ENCODE data around the gene DEDD2. TPM values are rescaled to one million over a fixed set of nuclear protein-coding genes. Genes with fewer than 3 reads are reported as not detected.

Gene DEDD2
- total RNA-seq, 1 donor from 2014 or later, result 27.1 TPM

- Mint-ChIP-seq H3K36me3 (ENCODE audit: low read depth, unreplicated experiment) (no peaks in the 10 kb centered on the region), H3K27me3 (ENCODE audit: unreplicated experiment) (peaks cover 10% of the 10 kb centered on the region), H3K9me3 (ENCODE audit: unreplicated experiment) (no peaks in the 10 kb centered on the region), H3K4me3 (ENCODE audit: unreplicated experiment) (no peak overlapping the region), H3K4me1 (ENCODE audit: unreplicated experiment) (peaks cover 19% of the 10 kb centered on the region), H3K27ac (ENCODE audit: unreplicated experiment) (no peak overlapping the region)
- TF ChIP-seq, protein P1, sequence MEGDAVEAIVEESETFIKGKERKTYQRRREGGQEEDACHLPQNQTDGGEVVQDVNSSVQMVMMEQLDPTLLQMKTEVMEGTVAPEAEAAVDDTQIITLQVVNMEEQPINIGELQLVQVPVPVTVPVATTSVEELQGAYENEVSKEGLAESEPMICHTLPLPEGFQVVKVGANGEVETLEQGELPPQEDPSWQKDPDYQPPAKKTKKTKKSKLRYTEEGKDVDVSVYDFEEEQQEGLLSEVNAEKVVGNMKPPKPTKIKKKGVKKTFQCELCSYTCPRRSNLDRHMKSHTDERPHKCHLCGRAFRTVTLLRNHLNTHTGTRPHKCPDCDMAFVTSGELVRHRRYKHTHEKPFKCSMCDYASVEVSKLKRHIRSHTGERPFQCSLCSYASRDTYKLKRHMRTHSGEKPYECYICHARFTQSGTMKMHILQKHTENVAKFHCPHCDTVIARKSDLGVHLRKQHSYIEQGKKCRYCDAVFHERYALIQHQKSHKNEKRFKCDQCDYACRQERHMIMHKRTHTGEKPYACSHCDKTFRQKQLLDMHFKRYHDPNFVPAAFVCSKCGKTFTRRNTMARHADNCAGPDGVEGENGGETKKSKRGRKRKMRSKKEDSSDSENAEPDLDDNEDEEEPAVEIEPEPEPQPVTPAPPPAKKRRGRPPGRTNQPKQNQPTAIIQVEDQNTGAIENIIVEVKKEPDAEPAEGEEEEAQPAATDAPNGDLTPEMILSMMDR (IDR thresholded peaks at IDR 0.05; ENCODE audit: unreplicated experiment), result no peak
- DNase-seq (ENCODE audit: low spot score), result no peak
Measured at GRCh38 chr19:42155796-42156195, 61.7 kb downstream of the DEDD2 start.

GRCh38 chr19:42154471-42155323 is 62.8 kb downstream of the DEDD2 start:
- H3K4me1 Mint-ChIP-seq (ENCODE audit: unreplicated experiment), result peaks cover 19% of the 10 kb centered on the region
- H3K9me3 Mint-ChIP-seq (ENCODE audit: unreplicated experiment), result no peaks in the 10 kb centered on the region
- H3K36me3 Mint-ChIP-seq (ENCODE audit: low read depth, unreplicated experiment), result no peaks in the 10 kb centered on the region
- peaks cover 10% of the 10 kb centered on the region for H3K27me3 Mint-ChIP-seq (ENCODE audit: unreplicated experiment)
- H3K4me3 Mint-ChIP-seq (ENCODE audit: unreplicated experiment), result peak overlapping the region; percentile 1
- TF ChIP-seq, protein P1 (IDR thresholded peaks at IDR 0.05; ENCODE audit: unreplicated experiment), result no peak
- no peak overlapping the region for H3K27ac Mint-ChIP-seq (ENCODE audit: unreplicated experiment)
- no peak for DNase-seq (ENCODE audit: low spot score)

DNA sequence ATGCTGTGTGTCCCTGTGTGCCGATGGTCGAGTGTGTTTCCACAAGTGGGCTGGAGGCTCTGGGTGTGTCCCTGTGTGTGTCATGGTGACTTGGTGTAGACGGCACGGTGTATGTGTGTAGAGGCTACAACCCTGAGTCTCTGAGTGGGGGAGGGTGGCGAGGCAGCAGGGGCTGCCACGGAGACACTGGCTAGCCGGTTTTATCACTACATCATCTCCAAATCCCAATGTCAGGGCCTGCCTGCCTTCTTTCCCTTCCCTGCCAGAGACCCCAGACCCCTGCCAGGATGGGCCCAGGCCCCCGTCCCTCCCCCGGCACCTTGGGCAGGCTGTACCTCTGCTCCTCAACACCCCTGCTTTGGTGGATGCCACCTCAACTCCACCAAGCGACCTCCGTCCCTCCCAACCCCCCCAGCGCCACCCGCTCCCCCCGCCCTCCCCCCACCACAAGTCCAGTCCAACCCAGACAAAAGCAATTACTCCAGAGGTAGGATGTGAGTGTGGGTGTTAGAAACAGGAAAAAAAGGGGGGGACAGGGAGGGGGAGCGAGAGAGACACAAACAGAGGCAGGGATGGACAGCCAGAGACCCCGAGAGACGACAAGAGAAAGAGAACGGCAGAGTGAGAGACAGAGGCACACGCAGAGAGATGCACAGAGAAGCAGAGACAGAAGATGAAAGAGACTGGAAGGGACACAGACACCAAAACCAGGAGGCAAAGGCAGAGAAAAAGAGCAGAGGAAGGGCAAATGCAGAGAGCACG is 63.6 kb downstream of the DEDD2 start:
- Mint-ChIP-seq H3K27ac (ENCODE audit: unreplicated experiment) (no peak overlapping the region), H3K4me1 (ENCODE audit: unreplicated experiment) (peaks cover 19% of the 10 kb centered on the region), H3K4me3 (ENCODE audit: unreplicated experiment) (no peak overlapping the region), H3K27me3 (ENCODE audit: unreplicated experiment) (peaks cover 10% of the 10 kb centered on the region), H3K36me3 (ENCODE audit: low read depth, unreplicated experiment) (no peaks in the 10 kb centered on the region), H3K9me3 (ENCODE audit: unreplicated experiment) (no peaks in the 10 kb centered on the region)
- TF ChIP-seq, protein P1 (IDR thresholded peaks at IDR 0.05; ENCODE audit: unreplicated experiment), result no peak
- DNase-seq (ENCODE audit: low spot score), result no peak

DNA sequence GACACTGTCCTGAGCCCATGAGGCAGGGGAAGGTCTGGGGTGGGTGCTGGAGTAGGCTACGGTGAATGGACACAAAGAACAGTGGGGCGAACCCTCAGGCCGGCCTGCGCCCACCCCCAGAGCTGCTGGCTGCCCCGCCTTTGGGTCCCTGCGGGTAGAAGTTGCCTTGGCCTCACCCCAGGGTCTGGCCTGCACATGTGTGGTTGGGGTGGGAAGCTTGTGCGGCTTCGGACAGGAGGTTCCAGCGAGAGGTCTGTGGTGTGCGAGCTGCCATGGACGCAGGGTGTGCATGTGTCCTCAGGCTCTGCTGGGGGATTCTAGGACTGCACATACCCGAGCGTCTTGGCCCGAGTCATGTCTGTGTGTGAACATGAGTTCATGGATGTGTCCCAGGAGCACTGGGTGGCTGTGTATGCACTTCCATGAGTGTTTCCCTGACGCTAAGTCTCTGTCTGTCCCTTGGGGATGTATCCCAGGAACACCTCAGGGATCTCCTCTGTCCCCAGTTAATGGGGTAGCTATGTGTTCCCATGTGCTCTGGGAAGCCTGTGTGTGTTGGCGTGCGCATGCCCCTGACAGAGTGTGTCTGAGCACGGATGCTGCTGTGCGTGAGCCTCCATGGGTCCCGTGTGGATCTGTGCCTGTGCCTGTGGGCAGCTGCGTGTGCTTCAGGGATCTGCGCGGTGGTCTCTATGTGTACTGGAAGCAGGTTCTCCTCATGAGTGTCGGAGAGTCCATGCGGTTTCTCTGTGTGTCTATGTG is 64.4 kb downstream of the DEDD2 start:
- peaks cover 19% of the 10 kb centered on the region for H3K4me1 Mint-ChIP-seq (ENCODE audit: unreplicated experiment)
- H3K4me3 Mint-ChIP-seq (ENCODE audit: unreplicated experiment), result no peak overlapping the region

More for the DNA sequence above, 64.4 kb downstream of the DEDD2 start:
- peak overlapping the region; percentile 52 for H3K27ac Mint-ChIP-seq (ENCODE audit: unreplicated experiment)
- no peaks in the 10 kb centered on the region for H3K9me3 Mint-ChIP-seq (ENCODE audit: unreplicated experiment)
- H3K36me3 Mint-ChIP-seq (ENCODE audit: low read depth, unreplicated experiment), result no peaks in the 10 kb centered on the region
- DNase-seq (ENCODE audit: low spot score), result no peak
- TF ChIP-seq, protein P1 (IDR thresholded peaks at IDR 0.05; ENCODE audit: unreplicated experiment), result no peak
- peaks cover 10% of the 10 kb centered on the region for H3K27me3 Mint-ChIP-seq (ENCODE audit: unreplicated experiment)

Data from endothelial cell (in vitro differentiated cells).